IMR-90 (cell line): ENCODE measurements around the gene RAB5B.

ENCODE experiments used
- BHLHE40 ChIP-seq: fragments of 150-350 bp; IDR thresholded peaks from 2 replicates; pipeline ENCODE4 v1.6.1; 2016; ENCODE audit warnings: mild to moderate bottlenecking, low read depth, low read length
- CHD1 ChIP-seq: IDR thresholded peaks from 2 replicates; pipeline ENCODE4 v1.6.1; 2012; ENCODE audit warnings: low read depth, low read length, improper control_type of control experiment
- MXI1 ChIP-seq: IDR thresholded peaks from 2 replicates; pipeline ENCODE4 v1.6.1; 2012; ENCODE audit warnings: low read depth, mild to moderate bottlenecking, low read length, moderate library complexity, borderline replicate concordance
- NFE2L2 ChIP-seq: fragments of 150-350 bp; IDR thresholded peaks from 2 replicates; pipeline ENCODE4 v1.6.1; 2016; ENCODE audit warnings: low read depth, mild to moderate bottlenecking, low read length
- POLR2A ChIP-seq: IDR thresholded peaks from 2 replicates; pipeline ENCODE4 v1.6.1; 2012; ENCODE audit warnings: mild to moderate bottlenecking, low read depth, low read length
- RAD21 ChIP-seq: IDR thresholded peaks from 2 replicates; pipeline ENCODE4 v1.6.1; 2012; ENCODE audit warnings: low read length, improper control_type of control experiment
- RFX5 ChIP-seq: IDR thresholded peaks from 2 replicates; pipeline ENCODE4 v1.8.0; 2012; ENCODE audit warnings: low read depth, mild to moderate bottlenecking, low read length, moderate library complexity
- SMC3 ChIP-seq: fragments of 150-350 bp; IDR thresholded peaks from 2 replicates; pipeline ENCODE4 v1.6.1; 2016; ENCODE audit warnings: low read depth, mild to moderate bottlenecking, antibody characterized with exemption, low read length, moderate library complexity
- TF ChIP-seq, protein P1 (sequence below): conservative IDR thresholded peaks from 2 replicates; pipeline ENCODE4 v1.5.1; 2012; ENCODE audit warnings: mild to moderate bottlenecking, low read depth, low read length, improper control_type of control experiment
- TF ChIP-seq, protein P2 (sequence below): fragments of 150-350 bp; IDR thresholded peaks from 2 replicates; pipeline ENCODE4 v1.6.1; 2017; ENCODE audit warnings: mild to moderate bottlenecking, antibody characterized with exemption, low read length, low read depth

GRCh38 chr12:56010111-56010570, 36.3 kb downstream of the RAB5B start:
- TF ChIP-seq, protein P1, sequence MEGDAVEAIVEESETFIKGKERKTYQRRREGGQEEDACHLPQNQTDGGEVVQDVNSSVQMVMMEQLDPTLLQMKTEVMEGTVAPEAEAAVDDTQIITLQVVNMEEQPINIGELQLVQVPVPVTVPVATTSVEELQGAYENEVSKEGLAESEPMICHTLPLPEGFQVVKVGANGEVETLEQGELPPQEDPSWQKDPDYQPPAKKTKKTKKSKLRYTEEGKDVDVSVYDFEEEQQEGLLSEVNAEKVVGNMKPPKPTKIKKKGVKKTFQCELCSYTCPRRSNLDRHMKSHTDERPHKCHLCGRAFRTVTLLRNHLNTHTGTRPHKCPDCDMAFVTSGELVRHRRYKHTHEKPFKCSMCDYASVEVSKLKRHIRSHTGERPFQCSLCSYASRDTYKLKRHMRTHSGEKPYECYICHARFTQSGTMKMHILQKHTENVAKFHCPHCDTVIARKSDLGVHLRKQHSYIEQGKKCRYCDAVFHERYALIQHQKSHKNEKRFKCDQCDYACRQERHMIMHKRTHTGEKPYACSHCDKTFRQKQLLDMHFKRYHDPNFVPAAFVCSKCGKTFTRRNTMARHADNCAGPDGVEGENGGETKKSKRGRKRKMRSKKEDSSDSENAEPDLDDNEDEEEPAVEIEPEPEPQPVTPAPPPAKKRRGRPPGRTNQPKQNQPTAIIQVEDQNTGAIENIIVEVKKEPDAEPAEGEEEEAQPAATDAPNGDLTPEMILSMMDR, result no peak
- TF ChIP-seq CHD1 (no peak), SMC3 (no peak), BHLHE40 (no peak), RAD21 (no peak), NFE2L2 (no peak), POLR2A (no peak), RFX5 (no peak), MXI1 (no peak)
- TF ChIP-seq, protein P2, sequence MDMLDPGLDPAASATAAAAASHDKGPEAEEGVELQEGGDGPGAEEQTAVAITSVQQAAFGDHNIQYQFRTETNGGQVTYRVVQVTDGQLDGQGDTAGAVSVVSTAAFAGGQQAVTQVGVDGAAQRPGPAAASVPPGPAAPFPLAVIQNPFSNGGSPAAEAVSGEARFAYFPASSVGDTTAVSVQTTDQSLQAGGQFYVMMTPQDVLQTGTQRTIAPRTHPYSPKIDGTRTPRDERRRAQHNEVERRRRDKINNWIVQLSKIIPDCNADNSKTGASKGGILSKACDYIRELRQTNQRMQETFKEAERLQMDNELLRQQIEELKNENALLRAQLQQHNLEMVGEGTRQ, result no peak
